WTC11 (cell line): Measurements from ENCODE around the gene DENND1B. TPM values are rescaled to one million over a fixed set of nuclear protein-coding genes. Genes with fewer than 3 reads are reported as not detected.

Experiments
- ATAC-seq: fragments of 200-7000 bp; cut with Tn5 transposase; 2 replicates; pipeline ENCODE4 v1.10.0; 2021; ENCODE audit warnings: mild to moderate bottlenecking, moderate library complexity
- CTCF ChIA-PET: fragments of 300-600 bp; sonication (Branson Sonifier 250); formaldehyde crosslinking; loops from one replicate; lab custom pipeline; 2021; ENCODE audit warnings: antibody characterized with exemption; lab: Charles Lee
- POLR2A ChIA-PET: fragments of 350-600 bp; sonication (Branson Sonifier 250); formaldehyde crosslinking; loops from one replicate; lab custom pipeline; 2021; ENCODE audit warnings: antibody characterized with exemption; lab: Charles Lee
- DNase-seq: peaks from one replicate; pipeline ENCODE4 v3.0.0; 2021; ENCODE audit warnings: low spot score
- H3K27ac Mint-ChIP-seq: 2 replicates; pipeline ENCODE4 v1.8.0; 2021; ENCODE audit warnings: mixed read lengths
- H3K27me3 Mint-ChIP-seq: 2 replicates; pipeline ENCODE4 v1.8.0; 2021; ENCODE audit warnings: low read depth, mild to moderate bottlenecking, moderate library complexity, mixed read lengths
- H3K36me3 Mint-ChIP-seq: 2 replicates; pipeline ENCODE4 v1.8.0; 2021; ENCODE audit warnings: mixed read lengths
- H3K4me1 Mint-ChIP-seq: 2 replicates; pipeline ENCODE4 v1.8.0; 2022; ENCODE audit warnings: mixed read lengths
- H3K4me3 Mint-ChIP-seq: 2 replicates; pipeline ENCODE4 v1.8.0; 2021; ENCODE audit warnings: mild to moderate bottlenecking, moderate library complexity, mixed read lengths
- H3K9me3 Mint-ChIP-seq: 2 replicates; pipeline ENCODE4 v1.8.0; 2021; ENCODE audit warnings: mixed read lengths
- CBFB ChIP-seq: sonication (generic); formaldehyde crosslinking; IDR thresholded peaks from 2 replicates; pipeline ENCODE4 v1.8.1; 2022; ENCODE audit warnings: mild to moderate bottlenecking, low read depth, missing genetic modification reagents
- EMX1 ChIP-seq: fragments of 250-450 bp; sonication (Bioruptor Pico); IDR thresholded peaks from 2 replicates; pipeline ENCODE4 v1.8.0; 2021; ENCODE audit warnings: mild to moderate bottlenecking
- FOXP1 ChIP-seq: sonication (generic); formaldehyde crosslinking; IDR thresholded peaks from 2 replicates; pipeline ENCODE4 v1.8.0; 2022; ENCODE audit warnings: missing genetic modification reagents, mild to moderate bottlenecking, moderate library complexity, borderline replicate concordance
- GABPB1 ChIP-seq: sonication (generic); formaldehyde crosslinking; IDR thresholded peaks from 2 replicates; pipeline ENCODE4 v1.8.1; 2023; ENCODE audit warnings: mild to moderate bottlenecking, missing genetic modification reagents
- GRHL2 ChIP-seq: fragments of 250-450 bp; sonication (Bioruptor Pico); IDR thresholded peaks from 2 replicates; pipeline ENCODE4 v1.8.0; 2022; ENCODE audit warnings: mild to moderate bottlenecking, moderate library complexity; ENCODE audit not compliant: insufficient replicate concordance, severe bottlenecking
- MXD4 ChIP-seq: fragments of 250-450 bp; sonication (Bioruptor Pico); IDR thresholded peaks from 2 replicates; pipeline ENCODE4 v1.8.0; 2021; ENCODE audit warnings: mild to moderate bottlenecking, moderate library complexity, borderline replicate concordance
- NFE2L1 ChIP-seq: sonication (generic); formaldehyde crosslinking; IDR thresholded peaks from 2 replicates; pipeline ENCODE4 v1.8.1; 2023; ENCODE audit warnings: missing genetic modification reagents
- NR1H2 ChIP-seq: sonication (generic); formaldehyde crosslinking; IDR thresholded peaks from 2 replicates; pipeline ENCODE4 v1.9.0; 2021; ENCODE audit warnings: mild to moderate bottlenecking, moderate library complexity, missing genetic modification reagents
- PRRX2 ChIP-seq: fragments of 250-450 bp; sonication (Bioruptor Pico); IDR thresholded peaks from 2 replicates; pipeline ENCODE4 v1.8.0; 2021; ENCODE audit warnings: mild to moderate bottlenecking
- TCF7 ChIP-seq: sonication (generic); formaldehyde crosslinking; IDR thresholded peaks from 2 replicates; pipeline ENCODE4 v1.8.0; 2022; ENCODE audit warnings: mild to moderate bottlenecking, low read depth, missing genetic modification reagents, moderate library complexity
- TEAD1 ChIP-seq: sonication (generic); formaldehyde crosslinking; IDR thresholded peaks from 2 replicates; pipeline ENCODE4 v1.8.0; 2022; ENCODE audit warnings: mild to moderate bottlenecking, missing genetic modification reagents
- ZNF396 ChIP-seq: fragments of 250-450 bp; sonication (Bioruptor Pico); IDR thresholded peaks from 2 replicates; pipeline ENCODE4 v1.8.0; 2021; ENCODE audit warnings: mild to moderate bottlenecking, moderate library complexity, borderline replicate concordance
- ZNF671 ChIP-seq: fragments of 250-450 bp; sonication (Bioruptor Pico); IDR thresholded peaks from 2 replicates; pipeline ENCODE4 v1.8.0; 2021; ENCODE audit warnings: mild to moderate bottlenecking
- total RNA-seq: library from RNA; stranded (reverse); gene quantifications from 3 replicates; pipeline ENCODE4 v1.2.3, GENCODE V29; 2021
- TF ChIP-seq, protein P1 (sequence below): sonication (generic); formaldehyde crosslinking; IDR thresholded peaks from 2 replicates; pipeline ENCODE4 v1.8.1; 2022; ENCODE audit warnings: low read depth, missing genetic modification reagents, borderline replicate concordance
- TF ChIP-seq, protein P2 (sequence below): fragments of 250-450 bp; sonication (Bioruptor Pico); IDR thresholded peaks from 2 replicates; pipeline ENCODE4 v1.9.0; 2021; ENCODE audit warnings: mild to moderate bottlenecking
- TF ChIP-seq, protein P3 (sequence below): fragments of 250-450 bp; sonication (Bioruptor Pico); IDR thresholded peaks from 2 replicates; pipeline ENCODE4 v2.1.2; 2022; ENCODE audit warnings: mild to moderate bottlenecking, moderate library complexity
- TF ChIP-seq, protein P4 (sequence below): sonication (generic); formaldehyde crosslinking; conservative IDR thresholded peaks from 2 replicates; pipeline ENCODE4 v1.8.1; 2022; ENCODE audit warnings: mild to moderate bottlenecking, missing genetic modification reagents
- TF ChIP-seq, protein P5 (sequence below): sonication (generic); formaldehyde crosslinking; IDR thresholded peaks from 2 replicates; pipeline ENCODE4 v1.8.1; 2023; ENCODE audit warnings: mild to moderate bottlenecking, missing genetic modification reagents, moderate library complexity

The DENND1B gene
- total RNA-seq, 1 experiment from 2014 or later: 4.3 TPM

DNA sequence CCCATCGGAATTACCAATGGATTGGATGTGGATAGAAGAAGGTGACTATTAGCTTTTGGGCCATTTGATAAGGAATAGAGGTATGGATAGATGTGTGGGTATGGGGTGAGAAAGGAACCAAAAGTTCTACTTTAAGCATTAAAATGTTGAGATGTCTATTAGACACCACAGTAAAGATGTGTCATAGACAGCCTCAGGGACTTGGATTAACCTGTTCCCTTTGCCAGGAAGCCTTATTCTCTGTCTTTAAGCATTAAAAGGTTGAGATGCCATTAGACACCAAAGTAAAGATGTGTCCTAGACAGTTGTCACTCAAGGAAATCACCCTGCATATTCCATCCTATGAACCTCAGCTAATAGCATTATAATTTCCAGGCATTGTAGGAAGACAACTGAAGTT, 11.0 kb upstream of the DENND1B start:
- POLR2A ChIA-PET: no interaction called here
- Mint-ChIP-seq H3K27ac (no peak overlapping the region), H3K9me3 (no peaks in the 10 kb centered on the region), H3K4me3 (no peak overlapping the region), H3K36me3 (no peaks in the 10 kb centered on the region), H3K27me3 (no peaks in the 10 kb centered on the region), H3K4me1 (no peaks in the 10 kb centered on the region)
- TF ChIP-seq NFE2L1 (CRISPR knock-in tag) (no peak), ZNF671 (no peak), MXD4 (no peak), NR1H2 (no peak), EMX1 (CRISPR knock-in tag) (no peak), CBFB (CRISPR knock-in tag) (no peak), GRHL2 (CRISPR knock-in tag) (no peak), TCF7 (CRISPR knock-in tag) (no peak), ZNF396 (CRISPR knock-in tag) (no peak), FOXP1 (CRISPR knock-in tag) (no peak), GABPB1 (no peak)
- TF ChIP-seq, protein P1, sequence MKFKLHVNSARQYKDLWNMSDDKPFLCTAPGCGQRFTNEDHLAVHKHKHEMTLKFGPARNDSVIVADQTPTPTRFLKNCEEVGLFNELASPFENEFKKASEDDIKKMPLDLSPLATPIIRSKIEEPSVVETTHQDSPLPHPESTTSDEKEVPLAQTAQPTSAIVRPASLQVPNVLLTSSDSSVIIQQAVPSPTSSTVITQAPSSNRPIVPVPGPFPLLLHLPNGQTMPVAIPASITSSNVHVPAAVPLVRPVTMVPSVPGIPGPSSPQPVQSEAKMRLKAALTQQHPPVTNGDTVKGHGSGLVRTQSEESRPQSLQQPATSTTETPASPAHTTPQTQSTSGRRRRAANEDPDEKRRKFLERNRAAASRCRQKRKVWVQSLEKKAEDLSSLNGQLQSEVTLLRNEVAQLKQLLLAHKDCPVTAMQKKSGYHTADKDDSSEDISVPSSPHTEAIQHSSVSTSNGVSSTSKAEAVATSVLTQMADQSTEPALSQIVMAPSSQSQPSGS: no peak
- TF ChIP-seq, protein P2, sequence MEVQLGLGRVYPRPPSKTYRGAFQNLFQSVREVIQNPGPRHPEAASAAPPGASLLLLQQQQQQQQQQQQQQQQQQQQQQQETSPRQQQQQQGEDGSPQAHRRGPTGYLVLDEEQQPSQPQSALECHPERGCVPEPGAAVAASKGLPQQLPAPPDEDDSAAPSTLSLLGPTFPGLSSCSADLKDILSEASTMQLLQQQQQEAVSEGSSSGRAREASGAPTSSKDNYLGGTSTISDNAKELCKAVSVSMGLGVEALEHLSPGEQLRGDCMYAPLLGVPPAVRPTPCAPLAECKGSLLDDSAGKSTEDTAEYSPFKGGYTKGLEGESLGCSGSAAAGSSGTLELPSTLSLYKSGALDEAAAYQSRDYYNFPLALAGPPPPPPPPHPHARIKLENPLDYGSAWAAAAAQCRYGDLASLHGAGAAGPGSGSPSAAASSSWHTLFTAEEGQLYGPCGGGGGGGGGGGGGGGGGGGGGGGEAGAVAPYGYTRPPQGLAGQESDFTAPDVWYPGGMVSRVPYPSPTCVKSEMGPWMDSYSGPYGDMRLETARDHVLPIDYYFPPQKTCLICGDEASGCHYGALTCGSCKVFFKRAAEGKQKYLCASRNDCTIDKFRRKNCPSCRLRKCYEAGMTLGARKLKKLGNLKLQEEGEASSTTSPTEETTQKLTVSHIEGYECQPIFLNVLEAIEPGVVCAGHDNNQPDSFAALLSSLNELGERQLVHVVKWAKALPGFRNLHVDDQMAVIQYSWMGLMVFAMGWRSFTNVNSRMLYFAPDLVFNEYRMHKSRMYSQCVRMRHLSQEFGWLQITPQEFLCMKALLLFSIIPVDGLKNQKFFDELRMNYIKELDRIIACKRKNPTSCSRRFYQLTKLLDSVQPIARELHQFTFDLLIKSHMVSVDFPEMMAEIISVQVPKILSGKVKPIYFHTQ (CRISPR knock-in tag): no peak
- TF ChIP-seq, protein P3, sequence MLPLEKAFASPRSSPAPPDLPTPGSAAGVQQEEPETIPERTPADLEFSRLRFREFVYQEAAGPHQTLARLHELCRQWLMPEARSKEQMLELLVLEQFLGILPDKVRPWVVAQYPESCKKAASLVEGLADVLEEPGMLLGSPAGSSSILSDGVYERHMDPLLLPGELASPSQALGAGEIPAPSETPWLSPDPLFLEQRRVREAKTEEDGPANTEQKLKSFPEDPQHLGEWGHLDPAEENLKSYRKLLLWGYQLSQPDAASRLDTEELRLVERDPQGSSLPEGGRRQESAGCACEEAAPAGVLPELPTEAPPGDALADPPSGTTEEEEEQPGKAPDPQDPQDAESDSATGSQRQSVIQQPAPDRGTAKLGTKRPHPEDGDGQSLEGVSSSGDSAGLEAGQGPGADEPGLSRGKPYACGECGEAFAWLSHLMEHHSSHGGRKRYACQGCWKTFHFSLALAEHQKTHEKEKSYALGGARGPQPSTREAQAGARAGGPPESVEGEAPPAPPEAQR (CRISPR knock-in tag): no peak
- TF ChIP-seq, protein P4, sequence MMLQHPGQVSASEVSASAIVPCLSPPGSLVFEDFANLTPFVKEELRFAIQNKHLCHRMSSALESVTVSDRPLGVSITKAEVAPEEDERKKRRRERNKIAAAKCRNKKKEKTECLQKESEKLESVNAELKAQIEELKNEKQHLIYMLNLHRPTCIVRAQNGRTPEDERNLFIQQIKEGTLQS (CRISPR knock-in tag): no peak
- TF ChIP-seq, protein P5, sequence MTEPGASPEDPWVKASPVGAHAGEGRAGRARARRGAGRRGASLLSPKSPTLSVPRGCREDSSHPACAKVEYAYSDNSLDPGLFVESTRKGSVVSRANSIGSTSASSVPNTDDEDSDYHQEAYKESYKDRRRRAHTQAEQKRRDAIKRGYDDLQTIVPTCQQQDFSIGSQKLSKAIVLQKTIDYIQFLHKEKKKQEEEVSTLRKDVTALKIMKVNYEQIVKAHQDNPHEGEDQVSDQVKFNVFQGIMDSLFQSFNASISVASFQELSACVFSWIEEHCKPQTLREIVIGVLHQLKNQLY (CRISPR knock-in tag): no peak
- CTCF ChIA-PET: no interaction called here
- ATAC-seq: no peak
- DNase-seq: no peak

DNA sequence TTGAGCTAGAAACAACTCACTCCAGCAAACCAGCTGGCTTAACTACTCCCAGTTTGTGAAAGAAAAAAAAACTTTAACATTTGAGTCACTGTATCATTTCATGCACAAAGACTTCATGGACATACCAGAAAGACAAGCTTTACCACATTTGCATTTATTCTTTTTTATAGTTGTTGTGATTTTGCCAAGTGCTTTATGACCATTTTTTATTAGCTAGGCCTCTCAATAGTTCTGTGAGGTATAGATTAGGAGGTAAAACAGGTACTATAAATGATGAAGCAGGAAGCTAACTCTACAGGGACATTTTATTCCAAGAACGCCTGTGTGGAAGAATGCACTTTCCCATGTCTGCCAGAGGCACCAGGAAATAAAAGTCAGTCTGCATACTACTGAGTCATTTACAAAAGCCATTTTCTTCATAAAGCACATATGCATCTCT, 8.2 kb upstream of the DENND1B start:
- H3K4me1 Mint-ChIP-seq: no peaks in the 10 kb centered on the region
- H3K9me3 Mint-ChIP-seq: peaks cover 9% of the 10 kb centered on the region
- POLR2A ChIA-PET: no interaction called here
- no peaks in the 10 kb centered on the region for H3K27me3 Mint-ChIP-seq
- H3K36me3 Mint-ChIP-seq: no peaks in the 10 kb centered on the region
- DNase-seq: no peak
- H3K27ac Mint-ChIP-seq: no peak overlapping the region
- TF ChIP-seq PRRX2 (CRISPR knock-in tag): no peak
- TF ChIP-seq TEAD1 (CRISPR knock-in tag): no peak
- TF ChIP-seq, all 79 proteins: peak for 0
- no peak overlapping the region for H3K4me3 Mint-ChIP-seq
- CTCF ChIA-PET: no interaction called here
- no peak for ATAC-seq
